ENCODE data around the gene ZNRF3.

Gene ZNRF3

GRCh38 chr22:29092243-29092642, 208.9 kb downstream of the ZNRF3 start:
- no peak for TF ChIP-seq CTCF (IDR thresholded peaks at IDR 0.05; ENCODE audit: low read depth, low read length)
- no peak overlapping the region for H3K4me3 ChIP-seq (replicated peaks in 1 of 2; ENCODE audit: low read depth in 2 of 2, low read length in 2 of 2)
- DNase-seq (ENCODE audit: low read depth in 2 of 2) = no peak

GRCh38 chr22:29093030-29093429, 209.7 kb downstream of the ZNRF3 start:
- TF ChIP-seq CTCF (IDR thresholded peaks at IDR 0.05; ENCODE audit: low read depth, low read length) = no peak
- H3K4me3 ChIP-seq (replicated peaks in 1 of 2; ENCODE audit: low read depth in 2 of 2, low read length in 2 of 2) = no peak overlapping the region

GRCh38 chr22:29093501-29094300, 210.3 kb downstream of the ZNRF3 start:
- no peak for TF ChIP-seq CTCF (IDR thresholded peaks at IDR 0.05; ENCODE audit: low read depth, low read length)
- H3K4me3 ChIP-seq (replicated peaks in 1 of 2; ENCODE audit: low read depth in 2 of 2, low read length in 2 of 2) = no peak overlapping the region
- peak in 1 of 2 donors; percentile 75 for DNase-seq (ENCODE audit: low read depth in 2 of 2)

More at GRCh38 chr22:29093030-29093429, 209.7 kb downstream of the ZNRF3 start:
- no peak for DNase-seq (ENCODE audit: low read depth in 2 of 2)

- H3K4me3 ChIP-seq (replicated peaks in 1 of 2; ENCODE audit: low read depth in 2 of 2, low read length in 2 of 2) = no peak overlapping the region
- no peak for TF ChIP-seq CTCF (IDR thresholded peaks at IDR 0.05; ENCODE audit: low read depth, low read length)
- DNase-seq (ENCODE audit: low read depth in 2 of 2) = no peak
Measured at GRCh38 chr22:29095459-29095858, 212.1 kb downstream of the ZNRF3 start.

GRCh38 chr22:29096736-29097669, 213.6 kb downstream of the ZNRF3 start:
- no peak overlapping the region for H3K4me3 ChIP-seq (replicated peaks in 1 of 2; ENCODE audit: low read depth in 2 of 2, low read length in 2 of 2)
- peak in 1 of 2 donors; percentile 8 for DNase-seq (ENCODE audit: low read depth in 2 of 2)
- no peak for TF ChIP-seq CTCF (IDR thresholded peaks at IDR 0.05; ENCODE audit: low read depth, low read length)

- TF ChIP-seq CTCF (IDR thresholded peaks at IDR 0.05; ENCODE audit: low read depth, low read length) = no peak
- H3K4me3 ChIP-seq (replicated peaks in 1 of 2; ENCODE audit: low read depth in 2 of 2, low read length in 2 of 2) = no peak overlapping the region
- no peak for DNase-seq (ENCODE audit: low read depth in 2 of 2)
Measured at GRCh38 chr22:29098296-29098695, 214.9 kb downstream of the ZNRF3 start.

All from cardiac fibroblast (primary cell).